Choroid plexus epithelial cell (primary cell): ENCODE data around the gene TMEM51.

Experiments used
- DNase-seq: peaks from one replicate; pipeline ENCODE4 v3.0.0-alpha.2; 2010; ENCODE audit warnings: low read depth
- H3K4me3 ChIP-seq: 2 replicates; pipeline ENCODE4 v1.5.1; 2011; ENCODE audit warnings: low read depth, mild to moderate bottlenecking, control low read depth, low read length, moderate library complexity
- CTCF ChIP-seq: conservative IDR thresholded peaks from 2 replicates; pipeline ENCODE4 v1.5.1; 2011; ENCODE audit warnings: low read depth, mild to moderate bottlenecking, control low read depth, inconsistent platforms, low read length, moderate library complexity

Gene TMEM51

GRCh38 chr1:15180945-15181523, 27.5 kb downstream of the TMEM51 start:
- DNase-seq: no peak
- TF ChIP-seq CTCF: no peak

GRCh38 chr1:15181564-15181963, 28.0 kb downstream of the TMEM51 start:
- DNase-seq: no peak
- H3K4me3 ChIP-seq: no peak overlapping the region
- no peak for TF ChIP-seq CTCF

More at GRCh38 chr1:15180945-15181523, 27.5 kb downstream of the TMEM51 start:
- no peak overlapping the region for H3K4me3 ChIP-seq

- DNase-seq: no peak
- TF ChIP-seq CTCF: no peak
- no peak overlapping the region for H3K4me3 ChIP-seq
These were observed 31.1 kb downstream of the TMEM51 start for GRCh38 chr1:15184436-15185241.

DNA sequence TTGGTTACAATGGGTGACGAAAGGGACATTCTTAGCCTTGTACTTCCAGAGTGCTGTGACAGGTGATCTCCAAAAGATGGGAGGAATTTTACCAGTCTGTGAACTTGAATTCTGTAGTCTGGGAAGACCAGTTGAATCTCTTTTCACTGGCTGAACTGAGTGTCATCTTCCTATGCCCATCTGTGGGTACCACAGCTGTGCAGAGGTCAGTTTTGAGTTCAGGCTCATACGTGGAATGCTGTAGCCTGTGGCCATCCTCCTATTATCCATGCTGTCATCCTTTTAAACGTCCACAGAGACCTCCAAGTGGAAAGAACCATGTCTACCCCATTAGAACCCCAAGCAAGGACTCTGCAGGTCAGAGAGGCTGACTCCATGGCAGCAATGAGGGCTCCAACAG, 32.1 kb downstream of the TMEM51 start:
- no peak for TF ChIP-seq CTCF
- no peak overlapping the region for H3K4me3 ChIP-seq
- DNase-seq: no peak

GRCh38 chr1:15186073-15186845, 32.7 kb downstream of the TMEM51 start:
- no peak for DNase-seq
- H3K4me3 ChIP-seq: no peak overlapping the region
- no peak for TF ChIP-seq CTCF

GRCh38 chr1:15186846-15187151, 33.3 kb downstream of the TMEM51 start:
- TF ChIP-seq CTCF: no peak
- H3K4me3 ChIP-seq: no peak overlapping the region
- DNase-seq: no peak
